ENCODE data around the gene LDLRAD1.
"Not testable (repeated sequence)": the region's sequence is repeated elsewhere in the genome, so short reads cannot be mapped to it uniquely, and the experiment has no call there.

LDLRAD1 gene, protein sequence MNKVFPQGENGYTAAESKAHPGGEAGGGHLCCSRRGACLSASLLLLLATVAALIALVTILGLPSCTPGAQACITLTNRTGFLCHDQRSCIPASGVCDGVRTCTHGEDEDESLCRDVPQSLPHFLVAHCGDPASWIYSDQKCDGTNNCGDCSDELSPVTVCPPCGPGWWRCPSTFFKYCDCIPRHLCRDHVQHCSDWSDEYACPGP

DNA sequence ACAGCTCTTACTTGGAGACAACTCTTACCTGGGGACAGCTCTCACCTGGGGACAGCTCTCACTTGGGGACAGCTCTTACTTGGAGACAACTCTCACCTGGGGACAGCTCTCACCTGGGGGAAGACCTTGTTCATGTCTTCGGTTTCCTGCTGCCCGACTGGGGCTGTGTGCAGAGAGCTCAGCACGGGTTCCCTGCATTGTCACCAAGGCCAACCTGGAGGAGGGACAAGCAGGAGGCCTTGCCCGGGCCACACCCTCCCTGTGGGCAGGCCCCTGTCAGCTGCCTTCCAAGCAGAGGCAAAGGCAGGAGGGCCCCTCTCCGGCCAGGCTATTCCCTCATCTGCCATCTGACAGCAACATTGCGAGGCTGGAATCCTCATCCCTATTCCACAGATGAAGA lies at the start of gene LDLRAD1:
Gene LDLRAD1 (minus strand): TSS at position 208 of the 400 bp plus-strand sequence. CDS start 74 bp downstream, at position 134.
- DNase-seq (ENCODE audit: low spot score) = no peak

DNA sequence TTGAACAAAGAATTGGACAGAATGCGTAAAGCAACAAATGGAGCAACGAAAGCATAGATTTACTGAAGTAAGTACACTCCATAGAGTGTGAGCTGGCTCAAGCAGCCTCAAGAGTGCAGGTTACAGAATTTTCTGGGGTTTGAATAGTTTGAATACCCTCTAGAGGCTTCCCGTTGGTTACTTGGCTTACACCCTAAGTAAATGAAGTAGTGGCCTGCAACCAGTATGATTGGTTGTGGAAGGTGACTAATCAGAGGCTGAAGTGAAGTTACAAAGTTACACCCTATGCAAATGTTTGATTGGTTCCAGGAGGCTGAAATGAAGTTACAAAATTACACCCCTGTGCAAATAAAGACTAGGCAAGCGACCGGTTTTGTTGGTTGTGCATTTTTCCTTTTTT lies 46.3 kb upstream of the LDLRAD1 start:
- no peak for DNase-seq (ENCODE audit: low spot score)

DNA sequence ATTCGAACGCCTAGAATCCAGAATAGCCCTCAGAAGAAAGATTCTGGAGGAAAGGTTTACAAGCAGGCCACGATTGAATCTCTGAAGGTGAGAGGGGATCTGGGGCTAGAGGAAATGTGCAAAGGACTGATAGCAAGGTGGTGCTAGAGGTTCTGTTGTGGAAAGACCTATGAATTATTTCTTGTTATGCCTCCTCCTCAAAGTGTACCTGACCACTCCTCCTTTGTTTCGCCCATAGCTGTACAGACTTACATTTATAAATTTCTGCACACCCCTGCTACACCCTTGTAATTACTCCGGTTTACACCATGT lies 36.4 kb upstream of the LDLRAD1 start:
- no peak for DNase-seq (ENCODE audit: low spot score)

DNA sequence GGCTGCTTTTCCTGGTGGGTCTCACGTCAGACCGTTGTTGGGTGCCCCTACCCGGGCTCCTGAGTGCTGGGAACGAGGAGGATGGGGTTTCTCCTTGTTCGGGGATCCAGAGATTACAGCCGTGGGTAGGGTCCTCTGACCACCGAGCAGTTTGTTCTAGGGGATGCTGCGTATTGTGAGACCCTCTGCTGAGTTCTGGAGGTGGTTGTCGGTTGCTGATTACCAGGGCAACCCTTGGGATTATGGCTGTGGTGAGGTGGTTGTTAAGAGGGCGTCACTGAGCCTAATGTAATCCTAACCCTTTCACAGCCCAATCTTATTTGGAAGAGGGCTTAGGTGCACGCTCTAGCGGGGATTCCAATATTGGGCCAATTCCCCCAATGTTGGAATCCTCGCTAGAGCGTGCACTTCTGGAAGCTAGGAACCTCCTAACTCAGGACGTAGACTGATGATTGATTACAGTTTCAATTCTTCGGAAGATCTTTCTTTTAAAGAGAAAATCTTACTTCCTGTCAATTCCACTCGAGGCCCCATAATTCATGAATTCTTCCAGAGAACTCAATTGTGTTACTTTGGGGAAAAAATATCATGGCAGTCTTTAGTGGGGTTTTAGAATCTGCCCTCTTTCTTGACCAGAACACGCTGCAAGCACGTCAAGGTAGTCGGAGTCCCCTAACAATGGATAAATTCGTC lies 35.9 kb upstream of the LDLRAD1 start:
- peak; percentile 37 for DNase-seq (ENCODE audit: low spot score)

DNA sequence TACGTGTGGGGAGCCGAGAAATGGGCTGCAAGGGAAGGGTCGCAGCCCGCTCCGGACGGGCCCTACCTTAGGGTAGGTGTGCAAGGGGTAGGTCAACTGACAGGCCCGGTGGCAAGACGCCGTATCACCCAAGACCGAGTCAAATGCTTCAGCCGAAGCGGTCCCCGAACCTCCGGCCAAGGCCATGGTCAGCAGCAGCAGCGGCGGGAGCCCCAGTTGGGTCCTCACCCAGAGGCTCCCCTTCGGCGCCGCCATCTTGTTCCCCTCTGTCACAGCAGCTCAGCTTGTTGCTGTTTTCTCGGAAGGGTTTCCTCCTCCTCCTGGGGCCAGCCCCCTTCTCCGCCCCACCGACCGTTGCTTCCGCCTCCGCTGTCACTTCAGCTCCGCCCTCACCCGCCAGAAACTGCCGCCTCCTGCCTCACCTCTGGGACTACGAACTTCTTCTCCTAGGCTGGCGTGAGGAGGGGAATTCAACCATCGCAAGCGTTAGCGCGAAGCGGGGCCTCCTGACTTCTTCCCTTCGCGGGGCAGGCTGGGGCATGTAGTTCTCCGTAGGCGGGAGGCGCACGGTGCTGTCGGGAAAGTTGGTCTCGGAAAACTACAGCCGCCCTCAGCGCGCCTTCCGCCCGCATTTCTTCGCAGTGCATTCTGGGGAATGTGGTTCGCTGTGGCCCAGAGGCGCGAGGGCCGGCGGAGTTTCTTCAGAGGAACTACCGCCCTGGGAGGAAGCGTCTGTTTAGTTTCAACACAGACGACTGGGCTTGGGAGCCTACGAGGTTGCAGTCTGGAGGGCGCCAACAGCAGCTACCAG lies 35.2 kb upstream of the LDLRAD1 start, which contains the start of the genes TCEANC2 and TMEM59:
Gene TCEANC2 (plus strand): TSS at position 675 of the 811 bp plus-strand sequence. CDS start 815 bp downstream, outside the sequence.
Gene TMEM59 (minus strand): TSS at position 271 of the 811 bp plus-strand sequence. CDS start 16 bp downstream, at position 255.
- DNase-seq (ENCODE audit: low spot score) = peak; percentile 99

DNA sequence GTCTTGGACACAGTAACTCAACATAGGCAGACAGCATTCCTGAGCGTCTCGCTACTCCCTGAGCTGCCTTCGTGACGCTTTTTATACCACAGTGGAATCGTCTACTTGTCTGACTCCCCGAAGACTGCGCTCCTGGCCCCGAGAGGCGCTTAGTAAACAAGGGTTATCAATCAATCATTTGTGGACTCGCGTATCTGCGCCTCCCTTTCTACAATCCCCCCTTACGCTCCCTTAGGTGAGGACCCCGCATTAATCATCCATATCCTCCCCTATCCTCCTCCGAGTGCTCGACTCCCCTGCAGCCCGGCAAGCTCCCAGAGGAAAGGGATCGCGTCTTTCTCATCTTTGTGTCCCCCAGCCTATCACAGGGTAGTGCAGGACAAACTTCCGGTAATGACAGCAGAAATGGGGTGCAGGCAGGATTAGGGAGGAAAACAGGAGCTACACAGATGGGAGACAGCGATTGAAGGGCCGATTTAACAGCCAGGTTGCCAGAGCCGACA lies 34.5 kb upstream of the LDLRAD1 start:
- DNase-seq (ENCODE audit: low spot score) = peak; percentile 70

DNA sequence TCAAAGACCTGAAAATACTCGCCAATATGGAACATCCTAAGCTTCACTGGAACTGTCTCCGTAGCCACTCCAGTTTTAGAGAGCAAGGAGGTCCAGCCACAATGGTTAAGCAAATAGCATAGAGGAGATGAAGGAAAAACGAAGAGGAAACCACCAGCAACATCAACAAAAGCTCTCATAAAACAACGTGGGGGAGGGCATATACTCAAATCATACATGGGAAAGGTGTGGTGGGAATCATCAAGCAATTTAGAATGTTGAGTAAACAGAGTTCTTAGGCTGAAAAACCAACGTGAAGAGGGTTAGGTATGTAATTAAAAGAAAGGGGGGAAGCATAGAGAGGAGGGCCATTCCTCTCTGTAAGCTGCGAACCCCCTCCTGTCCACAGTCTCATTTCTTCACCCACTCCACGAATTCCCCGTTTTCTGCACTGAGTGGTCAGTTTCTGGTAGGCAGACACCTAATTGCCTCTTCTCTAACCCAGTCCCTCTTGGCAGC lies 34.0 kb upstream of the LDLRAD1 start:
- DNase-seq (ENCODE audit: low spot score) = no peak

DNA sequence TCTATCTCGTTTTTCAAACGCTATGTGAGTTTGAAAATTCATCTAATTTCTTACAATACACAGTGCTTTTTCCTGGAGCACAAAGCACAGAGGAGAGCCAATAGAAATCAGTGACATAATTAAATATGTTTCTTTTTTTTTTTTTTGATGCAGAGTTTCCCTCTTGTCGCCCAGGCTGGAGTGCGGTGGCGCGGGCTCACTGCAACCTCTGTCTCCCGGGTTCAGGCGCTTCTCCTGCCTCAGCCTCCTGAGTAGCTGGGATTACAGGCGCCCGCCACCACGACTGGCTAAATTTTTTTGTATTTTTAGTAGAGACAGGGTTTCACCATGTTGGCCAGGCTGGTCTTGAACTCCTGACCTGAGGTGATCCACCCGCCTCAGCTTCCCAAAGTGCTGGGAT lies 32.4 kb upstream of the LDLRAD1 start:
- not testable (repeated sequence) for DNase-seq (ENCODE audit: low spot score)

DNA sequence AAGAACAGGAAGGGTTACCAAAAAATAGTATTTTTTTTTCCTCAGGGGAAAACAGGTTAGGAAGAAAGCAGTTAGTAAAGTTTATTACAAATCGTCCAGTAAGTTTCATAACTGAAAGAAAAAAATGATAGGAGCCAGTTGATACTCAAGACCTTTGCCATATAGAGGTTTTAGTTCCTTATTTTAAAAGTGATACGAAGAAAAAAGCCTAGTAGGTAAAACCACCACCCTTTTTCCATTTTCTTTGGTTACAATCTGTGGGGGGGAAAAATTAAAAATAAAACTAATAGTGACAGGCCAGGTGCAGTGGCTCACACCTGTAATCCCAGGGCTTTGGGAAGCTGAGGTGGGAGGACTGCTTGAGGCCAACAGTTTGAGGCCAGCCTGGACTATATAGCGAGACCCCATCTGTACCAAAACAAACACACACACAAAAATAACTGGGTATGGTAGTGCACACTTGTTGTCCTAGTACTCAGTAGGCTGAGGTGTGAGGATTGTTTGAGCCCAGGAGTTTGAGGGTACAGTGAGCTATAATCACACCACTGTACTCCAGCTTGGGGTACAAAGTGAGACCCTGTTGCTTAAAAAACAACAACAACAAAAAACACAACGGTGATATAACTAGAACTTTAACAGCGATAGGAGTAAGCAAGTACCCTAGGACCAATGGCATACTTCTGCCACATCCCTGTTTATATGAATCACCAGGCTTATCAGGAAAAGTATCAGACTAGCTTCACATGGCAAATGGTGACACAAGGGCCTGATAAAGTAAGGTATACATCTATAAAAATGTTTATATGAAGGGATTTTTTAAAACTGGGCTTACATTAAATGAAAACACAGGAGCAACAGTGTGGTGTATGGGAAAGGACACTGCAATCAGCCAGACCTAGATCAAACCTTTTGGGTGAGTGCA lies 29.7 kb upstream of the LDLRAD1 start:
- DNase-seq (ENCODE audit: low spot score) = no peak

DNA sequence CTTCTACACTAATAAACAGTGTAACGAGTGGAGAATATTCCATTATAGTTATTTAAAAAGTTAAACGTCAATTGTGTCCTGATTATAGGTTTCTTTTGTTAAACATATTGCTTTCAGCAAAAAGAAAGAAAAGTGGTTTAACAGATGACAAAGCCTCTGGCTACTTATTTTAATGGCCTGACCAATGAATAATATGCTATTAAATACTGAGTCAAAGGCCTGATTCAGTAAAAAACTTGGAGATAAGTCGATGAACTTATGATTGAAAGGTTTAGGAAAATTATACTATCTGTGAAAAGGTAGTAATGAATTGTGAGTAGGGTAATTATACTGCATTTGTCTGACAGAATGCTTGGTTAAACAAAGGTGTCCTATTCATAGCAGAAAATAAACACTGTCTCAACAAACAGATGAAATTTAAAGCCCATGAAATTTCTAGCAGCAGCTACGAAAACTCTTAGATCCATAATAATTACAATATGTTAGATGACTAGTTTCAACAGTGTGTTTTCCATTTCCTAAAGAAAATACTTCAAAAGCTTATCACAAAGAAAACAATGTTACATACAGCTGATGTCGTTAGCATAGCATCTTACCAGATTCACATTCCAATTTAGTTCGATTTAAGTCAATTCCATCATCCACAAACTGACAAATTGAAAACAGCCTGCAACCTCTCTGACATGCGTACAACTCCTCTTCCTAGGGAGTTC lies 28.8 kb upstream of the LDLRAD1 start:
- DNase-seq (ENCODE audit: low spot score) = no peak

DNA sequence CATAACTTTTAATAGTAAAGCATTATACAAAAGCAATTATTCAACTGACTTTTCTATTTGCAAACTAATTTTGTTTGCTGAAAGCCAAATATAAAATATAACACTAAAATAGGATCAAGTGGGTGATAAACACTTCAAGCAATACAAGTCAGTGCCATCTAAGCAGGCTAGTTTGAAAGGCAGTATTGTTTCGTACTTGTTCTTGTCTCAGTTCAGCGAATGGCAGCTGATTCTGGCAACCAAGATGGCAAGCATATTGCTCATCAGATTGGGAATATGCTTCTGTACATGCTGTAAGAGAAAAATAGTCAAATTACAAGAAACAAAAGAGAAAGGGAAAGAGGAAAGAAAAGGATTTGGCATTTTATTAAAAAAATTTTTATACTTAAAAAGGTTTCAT lies 27.5 kb upstream of the LDLRAD1 start:
- DNase-seq (ENCODE audit: low spot score) = peak; percentile 74

DNA sequence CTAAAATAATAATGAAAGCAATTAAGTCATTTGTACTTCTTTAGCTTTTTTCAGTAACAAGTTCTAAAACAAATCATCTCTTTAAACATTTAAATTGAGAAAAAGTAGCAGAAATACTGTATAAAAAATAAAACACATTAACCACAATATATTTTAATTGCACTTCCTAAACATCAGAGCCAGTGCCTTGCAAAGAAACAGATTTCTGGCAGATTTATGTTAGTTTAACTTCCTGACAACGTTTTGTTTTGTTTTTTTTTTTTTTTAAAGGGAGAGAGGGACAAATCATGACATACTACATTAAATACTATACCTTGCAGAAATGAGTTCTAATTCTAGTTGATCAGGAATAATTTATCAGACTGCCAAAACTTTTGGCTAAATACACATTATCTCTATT lies 23.8 kb upstream of the LDLRAD1 start:
- DNase-seq (ENCODE audit: low spot score) = no peak

DNA sequence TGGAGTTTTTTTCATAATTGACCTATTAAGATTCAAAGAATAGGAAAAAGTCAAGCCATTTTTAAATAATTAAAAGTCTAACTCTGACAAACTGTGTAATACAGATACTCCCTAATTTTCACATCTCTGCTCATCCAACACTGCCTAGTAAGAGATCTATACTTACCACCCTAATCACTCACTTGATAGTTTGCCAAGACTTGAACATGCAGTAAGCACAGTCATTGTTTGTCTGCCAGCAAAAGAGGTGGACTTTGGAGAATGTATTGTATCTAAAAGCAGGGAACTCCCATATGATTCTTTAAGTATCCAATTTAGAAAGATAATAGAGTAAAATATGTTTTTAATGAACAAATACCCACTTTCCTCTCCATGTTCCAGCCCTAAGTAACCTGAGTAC lies 19.5 kb upstream of the LDLRAD1 start:
- DNase-seq (ENCODE audit: low spot score) = no peak

DNA sequence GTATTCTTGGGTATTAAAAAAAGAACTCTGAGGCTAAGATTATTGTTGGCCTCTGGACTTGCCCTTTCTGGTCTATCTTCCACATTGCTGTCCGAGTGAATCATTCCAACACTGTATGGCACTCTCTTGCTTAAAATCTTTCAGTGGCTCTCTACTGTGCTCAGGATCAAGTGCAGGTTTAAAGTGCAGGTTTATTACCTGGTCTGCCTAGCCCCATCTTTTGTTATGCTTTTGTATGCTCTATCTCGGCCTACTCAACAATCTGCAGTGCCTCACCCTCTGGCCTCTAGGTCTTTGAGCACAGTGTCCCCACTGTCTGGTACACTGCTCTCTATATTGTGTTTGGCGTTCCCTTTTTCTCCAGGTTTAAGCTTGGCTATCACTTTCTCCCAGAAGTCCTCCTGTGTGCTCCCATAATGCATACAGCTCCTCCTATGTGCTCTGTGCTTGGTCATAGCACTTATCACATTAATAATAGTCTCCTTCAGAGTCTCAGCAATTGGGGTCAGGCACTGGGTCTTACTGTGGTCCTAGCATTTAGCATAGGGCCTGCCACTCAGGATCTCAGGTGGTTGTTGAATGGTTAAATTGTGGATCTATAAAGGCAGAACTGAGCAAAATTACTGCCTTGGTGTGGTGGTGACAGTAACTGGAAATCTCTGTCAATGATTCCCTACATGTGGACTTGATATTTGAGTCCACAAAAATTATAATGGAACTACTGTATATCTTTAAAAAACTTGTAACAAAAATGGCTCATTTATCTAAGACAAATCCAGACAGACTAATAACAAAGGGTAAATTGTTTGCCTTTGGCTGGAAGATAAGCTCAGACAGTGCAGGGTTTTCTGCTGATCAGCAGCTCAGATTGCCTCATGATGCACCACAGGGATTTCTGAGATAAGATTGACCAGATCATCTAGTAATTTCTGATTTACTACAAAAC lies 10.6 kb upstream of the LDLRAD1 start:
- peak; percentile 67 for DNase-seq (ENCODE audit: low spot score)

DNA sequence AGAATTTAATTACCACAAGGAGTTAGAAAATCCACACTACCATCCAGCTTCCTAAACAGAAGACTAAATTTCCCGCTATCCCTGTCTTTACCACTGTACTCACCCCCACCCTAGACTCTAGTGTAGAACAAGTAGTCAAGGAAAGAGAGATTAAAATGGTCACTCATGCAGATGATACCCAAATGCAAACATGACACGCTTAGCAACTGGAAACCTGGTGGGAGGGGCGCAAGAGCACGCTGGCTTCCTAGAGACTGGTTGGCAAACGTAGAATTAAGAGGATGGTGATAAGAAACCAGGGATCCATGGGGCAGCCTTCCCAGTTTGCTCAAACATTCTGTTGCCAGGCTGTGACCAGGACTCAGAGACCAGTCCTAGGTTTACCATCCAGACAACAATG lies 9.9 kb upstream of the LDLRAD1 start:
- no peak for DNase-seq (ENCODE audit: low spot score)

DNA sequence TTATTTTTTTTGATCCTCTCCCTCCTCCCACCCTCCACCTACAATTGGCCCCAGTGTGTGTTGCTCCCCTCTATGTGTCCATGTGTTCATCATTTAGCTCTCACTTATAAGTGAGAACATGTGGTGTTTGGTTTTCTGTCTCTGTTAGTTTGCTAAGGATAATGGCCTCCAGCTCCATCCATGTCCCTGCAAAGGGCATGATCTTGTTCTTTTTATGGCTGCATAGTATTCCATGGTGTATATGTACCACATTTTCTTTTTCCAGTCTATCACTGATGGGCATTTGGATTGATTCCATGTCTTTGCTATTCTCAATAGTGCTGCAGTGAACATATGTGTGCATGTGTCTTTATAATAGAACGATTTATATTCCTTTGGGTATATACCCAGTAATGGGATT lies 6.8 kb upstream of the LDLRAD1 start:
- DNase-seq (ENCODE audit: low spot score) = not testable (repeated sequence)

DNA sequence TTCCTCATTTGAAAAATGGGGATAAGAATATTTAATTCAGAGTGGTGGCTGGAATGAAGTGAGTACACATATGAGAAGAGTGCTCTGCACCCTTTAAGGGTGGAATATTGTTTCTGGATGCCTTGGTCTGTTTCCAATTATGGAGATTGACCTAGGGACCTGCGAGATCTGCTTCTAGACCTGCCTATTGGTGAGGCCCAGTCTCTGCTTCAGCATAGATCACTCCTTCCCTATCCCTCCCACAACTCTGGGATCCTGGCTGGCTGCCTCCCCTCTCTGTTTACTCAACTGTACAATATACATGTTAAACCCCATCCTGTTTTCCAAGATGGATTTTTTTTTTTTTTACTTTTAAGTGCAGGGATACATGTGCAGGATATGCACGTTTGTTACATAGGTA lies 6.4 kb upstream of the LDLRAD1 start:
- no peak for DNase-seq (ENCODE audit: low spot score)

DNA sequence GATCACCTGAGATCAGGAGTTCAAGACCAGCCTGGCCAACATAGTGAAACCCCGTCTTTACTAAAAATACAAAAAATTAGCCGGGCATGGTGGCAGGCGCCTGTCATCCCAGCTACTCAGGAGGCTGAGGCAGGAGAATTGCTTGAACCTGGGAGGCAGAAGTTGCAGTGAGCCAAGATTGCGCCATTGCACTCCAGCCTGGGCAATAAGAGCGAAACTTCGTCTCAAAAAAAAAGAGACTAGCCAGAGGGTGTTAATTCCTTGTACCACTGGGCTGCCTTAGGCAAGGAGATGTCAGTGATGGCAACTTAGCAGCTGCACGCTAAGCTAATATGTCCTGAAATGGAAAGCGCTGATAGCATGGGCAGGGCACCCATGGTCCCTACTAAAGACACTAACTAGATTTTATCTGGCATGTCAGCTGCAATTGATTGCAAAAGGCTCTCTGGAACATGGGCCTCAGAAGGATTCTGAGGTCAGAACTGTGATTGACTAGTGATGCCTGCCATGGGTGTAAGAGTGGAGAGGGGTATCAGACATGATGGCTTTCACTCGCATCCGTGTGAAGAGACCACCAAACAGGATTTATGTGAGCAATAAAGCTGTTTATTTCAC lies 1.7 kb upstream of the LDLRAD1 start:
- not testable (repeated sequence) for DNase-seq (ENCODE audit: low spot score)

DNA sequence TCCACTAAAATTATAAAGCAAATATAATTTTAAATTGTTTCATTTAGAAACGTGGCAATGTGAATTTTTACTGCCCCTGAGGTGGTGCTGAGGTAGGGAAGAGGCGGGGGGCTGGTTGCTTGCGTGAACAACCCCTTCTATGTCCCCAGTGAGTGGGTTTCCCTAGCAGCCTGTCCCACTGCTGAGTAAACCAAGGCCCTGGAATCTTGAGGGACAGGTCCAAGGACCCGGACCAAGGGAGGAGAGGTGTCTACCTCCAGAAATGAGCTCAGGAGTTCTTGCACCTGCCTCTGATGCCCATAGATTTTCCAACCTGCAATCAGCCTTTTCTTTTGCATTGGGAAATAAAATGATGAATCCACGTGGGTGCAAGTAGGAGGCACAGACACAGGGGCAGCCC lies 649 bp upstream of the LDLRAD1 start:
- DNase-seq (ENCODE audit: low spot score) = no peak

Data from Ammon's horn (tissue), 1 donor.